Gastroesophageal sphincter (tissue), 3 donors: ENCODE results near the gene SDS.

Experiments
- CTCF ChIP-seq, 4 experiments: fragments of 200-600 bp in 2 of 4; fragments of 450-650 bp in 2 of 4; sonication (generic) in 1 of 4; IDR thresholded peaks; one replicate each; pipeline ENCODE4 v1.5.1; 2017 to 2019; ENCODE audit warnings: antibody characterized with exemption in 4 of 4, mild to moderate bottlenecking in 2 of 4, moderate library complexity in 2 of 4
- POLR2A ChIP-seq, 2 donors: fragments of 450-650 bp; IDR thresholded peaks; one replicate each; pipeline ENCODE4 v1.6.1; 2017; ENCODE audit warnings: antibody characterized with exemption in 2 of 2, mild to moderate bottlenecking in 2 of 2, moderate library complexity in 1 of 2

DNA sequence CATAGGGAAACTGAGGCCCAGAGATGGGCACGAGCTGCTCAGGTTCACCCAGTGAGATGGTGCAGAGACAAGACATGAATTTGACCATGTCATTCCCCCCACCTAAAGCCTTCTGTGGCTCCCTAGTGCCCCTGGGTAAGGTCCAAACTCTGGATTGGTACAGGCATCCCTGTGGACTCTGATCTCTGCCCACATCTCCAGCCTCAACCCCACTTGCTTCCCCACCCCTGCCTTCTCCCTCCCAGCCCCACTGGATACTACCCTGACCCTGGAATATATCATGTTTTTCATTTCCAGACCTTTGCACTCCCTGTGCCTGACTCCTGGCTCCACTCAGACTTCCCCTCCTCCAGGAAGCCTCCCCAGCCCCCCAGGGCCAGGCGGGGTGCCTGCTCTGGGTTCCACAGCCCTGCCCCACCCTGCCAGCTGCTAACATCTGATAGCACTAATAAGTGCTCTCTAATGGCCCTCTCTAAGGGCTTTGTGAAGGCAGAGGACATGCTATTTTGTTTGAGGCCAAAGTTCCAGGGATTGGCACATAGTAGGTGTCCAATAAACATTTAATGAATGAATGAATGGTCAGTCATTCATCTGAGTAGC is 17.4 kb upstream of the SDS start:
- TF ChIP-seq CTCF (IDR thresholded peaks at IDR 0.05) = no peak
- TF ChIP-seq POLR2A (IDR thresholded peaks at IDR 0.05) = no peak
